Neural cell (in vitro differentiated cells): ENCODE measurements around the gene FETUB. TPM values are rescaled to one million over a fixed set of nuclear protein-coding genes. Genes with fewer than 3 reads are reported as not detected.

ENCODE experiments used
- H2AFZ ChIP-seq: fragments of 200-600, 300-800 bp; sonication (generic), shearing (Covaris generic); 2 replicates; pipeline ENCODE4 v1.6.0; 2014; ENCODE audit warnings: low read depth, mild to moderate bottlenecking, antibody characterized with exemption, low read length, moderate library complexity
- H3F3A ChIP-seq: fragments of 200-600 bp; shearing (Covaris generic); 2 replicates; pipeline ENCODE4 v1.6.1; 2016; ENCODE audit warnings: mild to moderate bottlenecking, moderate library complexity, mixed read lengths, antibody characterized with exemption, low read length; ENCODE audit not compliant: insufficient read depth, poor library complexity, severe bottlenecking
- H3K27ac ChIP-seq: fragments of 200-600, 300-800 bp; sonication (generic), shearing (Covaris generic); 2 replicates; pipeline ENCODE4 v1.5.1; 2014; ENCODE audit warnings: mild to moderate bottlenecking, low read length, moderate library complexity
- H3K27me3 ChIP-seq: fragments of 300-800, 200-600 bp; sonication (generic), shearing (Covaris generic); 2 replicates; pipeline ENCODE4 v1.6.0; 2014; ENCODE audit warnings: mild to moderate bottlenecking, low read depth, low read length, moderate library complexity; ENCODE audit not compliant: insufficient read depth
- H3K36me3 ChIP-seq: fragments of 300-800, 200-600 bp; sonication (generic), shearing (Covaris generic); 2 replicates; pipeline ENCODE4 v1.5.1; 2014; ENCODE audit warnings: mild to moderate bottlenecking, antibody characterized with exemption, low read length, moderate library complexity; ENCODE audit not compliant: insufficient read depth
- H3K4me2 ChIP-seq: fragments of 300-800, 200-600 bp; sonication (generic), shearing (Covaris generic); 2 replicates; pipeline ENCODE4 v1.6.0; 2014; ENCODE audit warnings: mild to moderate bottlenecking, low read length
- H3K4me3 ChIP-seq: fragments of 300-800, 200-600 bp; sonication (generic), shearing (Covaris generic); 2 replicates; pipeline ENCODE4 v1.5.1; 2014; ENCODE audit warnings: mild to moderate bottlenecking, low read length, moderate library complexity
- H3K79me2 ChIP-seq: fragments of 200-600 bp; shearing (Covaris generic); replicated peaks from 2 replicates; pipeline ENCODE4 v1.6.0; 2014; ENCODE audit warnings: mild to moderate bottlenecking, low read length, moderate library complexity; ENCODE audit not compliant: insufficient read depth
- H3K9ac ChIP-seq: fragments of 300-800, 200-600 bp; sonication (generic), shearing (Covaris generic); 2 replicates; pipeline ENCODE4 v1.6.1; 2016; ENCODE audit warnings: mild to moderate bottlenecking, low read length, mixed read lengths
- H3K9me2 ChIP-seq: fragments of 200-600 bp; shearing (Covaris generic); 2 replicates; pipeline ENCODE4 v1.6.1; 2016; ENCODE audit warnings: mild to moderate bottlenecking, low read length, mixed read lengths; ENCODE audit not compliant: insufficient read depth
- H3K9me3 ChIP-seq: fragments of 200-600, 300-800 bp; sonication (generic), shearing (Covaris generic); 2 replicates; pipeline ENCODE4 v1.6.1; 2016; ENCODE audit warnings: mild to moderate bottlenecking, mixed run types, low read length, moderate library complexity, mixed read lengths
- H4K20me1 ChIP-seq: fragments of 200-600 bp; shearing (Covaris generic); 2 replicates; pipeline ENCODE4 v1.6.1; 2016; ENCODE audit warnings: mild to moderate bottlenecking, mixed run types; ENCODE audit not compliant: insufficient read depth
- CTCF ChIP-seq: fragments of 450-650 bp; IDR thresholded peaks from 2 replicates; pipeline ENCODE4 v1.5.1; 2014; ENCODE audit warnings: antibody characterized with exemption, mild to moderate bottlenecking, moderate library complexity; ENCODE audit not compliant: poor library complexity, severe bottlenecking
- EP300 ChIP-seq: fragments of 450-650 bp; conservative IDR thresholded peaks from 2 replicates; pipeline ENCODE4 v1.6.1; 2014; ENCODE audit warnings: antibody characterized with exemption, mild to moderate bottlenecking, moderate library complexity; ENCODE audit not compliant: poor library complexity, severe bottlenecking
- EZH2 ChIP-seq: fragments of 200-600, 300-800 bp; shearing (Covaris generic), sonication (generic); IDR thresholded peaks from 2 replicates; pipeline ENCODE4 v1.6.1; 2014; ENCODE audit warnings: antibody characterized with exemption, low read length, borderline replicate concordance, mild to moderate bottlenecking; ENCODE audit not compliant: insufficient read depth, poor library complexity, severe bottlenecking
- MXI1 ChIP-seq: fragments of 450-650 bp; conservative IDR thresholded peaks from 2 replicates; pipeline ENCODE4 v1.6.1; 2014; ENCODE audit warnings: antibody characterized with exemption, mild to moderate bottlenecking; ENCODE audit not compliant: poor library complexity, severe bottlenecking
- POLR2AphosphoS5 ChIP-seq: IDR thresholded peaks from 2 replicates; pipeline ENCODE4 v1.6.1; 2012
- RAD21 ChIP-seq: fragments of 450-650 bp; conservative IDR thresholded peaks from 2 replicates; pipeline ENCODE4 v1.6.1; 2014; ENCODE audit warnings: antibody characterized with exemption, mild to moderate bottlenecking, moderate library complexity
- REST ChIP-seq: IDR thresholded peaks from 2 replicates; pipeline ENCODE4 v1.6.1; 2012; ENCODE audit warnings: borderline replicate concordance
- SMC3 ChIP-seq: fragments of 450-650 bp; conservative IDR thresholded peaks from 2 replicates; pipeline ENCODE4 v1.6.1; 2014; ENCODE audit warnings: antibody characterized with exemption, mild to moderate bottlenecking, moderate library complexity; ENCODE audit not compliant: poor library complexity
- TAF1 ChIP-seq: IDR thresholded peaks from 2 replicates; pipeline ENCODE4 v1.6.1; 2012; ENCODE audit warnings: low read depth
- polyA plus RNA-seq: library from polyadenylated mRNA; depleted of rRNA; stranded (reverse); fragments of >200 nt; gene quantifications from 2 replicates; pipeline ENCODE4 v1.2.3, GENCODE V29; 2014

Gene FETUB
- polyA plus RNA-seq, 1 donor from 2014 or later: not detected

GRCh38 chr3:186605078-186605477 is 35.1 kb upstream of the FETUB start:
- Histone ChIP-seq H3K27ac (no peak overlapping the region), H3K27me3 (no peaks in the 10 kb centered on the region), H4K20me1 (no peaks in the 10 kb centered on the region), H3K4me3 (no peak overlapping the region), H3F3A (no peaks in the 10 kb centered on the region), H3K9me2 (no peaks in the 10 kb centered on the region), H3K9me3 (no peaks in the 10 kb centered on the region), H3K79me2 (no peaks in the 10 kb centered on the region), H3K36me3 (no peaks in the 10 kb centered on the region), H3K9ac (no peak overlapping the region), H2AFZ (no peak overlapping the region), H3K4me2 (no peak overlapping the region)
- no peak for TF ChIP-seq TAF1
- TF ChIP-seq EP300: no peak
- TF ChIP-seq CTCF: no peak
- TF ChIP-seq RAD21: no peak
- no peak for TF ChIP-seq MXI1
- TF ChIP-seq EZH2: no peak
- no peak for TF ChIP-seq POLR2AphosphoS5
- no peak for TF ChIP-seq REST
- TF ChIP-seq SMC3: no peak

- Histone ChIP-seq H3K9me2 (no peaks in the 10 kb centered on the region), H3K27me3 (no peaks in the 10 kb centered on the region), H3K27ac (no peak overlapping the region), H3K4me3 (no peak overlapping the region), H2AFZ (no peak overlapping the region), H4K20me1 (no peaks in the 10 kb centered on the region), H3K36me3 (no peaks in the 10 kb centered on the region), H3K9ac (no peak overlapping the region), H3K4me2 (no peak overlapping the region), H3K9me3 (no peaks in the 10 kb centered on the region), H3K79me2 (no peaks in the 10 kb centered on the region), H3F3A (no peaks in the 10 kb centered on the region)
- no peak for TF ChIP-seq CTCF
- no peak for TF ChIP-seq POLR2AphosphoS5
These were observed 34.3 kb upstream of the FETUB start for GRCh38 chr3:186605561-186606545.
